Retina (tissue), 1 donor: Measurements from ENCODE around the gene CALCR.
"Not testable (repeated sequence)": the region's sequence is repeated elsewhere in the genome, so short reads cannot be mapped to it uniquely, and the experiment has no call there.

ENCODE experiments used
- DNase-seq: peaks from one replicate; pipeline ENCODE4 v3.0.0-alpha.2; 2016

CALCR gene

GRCh38 chr7:93574646-93575554 is at the start of gene CALCR:
TSS of gene CALCR (minus strand) at chr7:93574724. CDS start at chr7:93486981, 87,743 bp downstream.
- DNase-seq = peak; percentile 61

DNA sequence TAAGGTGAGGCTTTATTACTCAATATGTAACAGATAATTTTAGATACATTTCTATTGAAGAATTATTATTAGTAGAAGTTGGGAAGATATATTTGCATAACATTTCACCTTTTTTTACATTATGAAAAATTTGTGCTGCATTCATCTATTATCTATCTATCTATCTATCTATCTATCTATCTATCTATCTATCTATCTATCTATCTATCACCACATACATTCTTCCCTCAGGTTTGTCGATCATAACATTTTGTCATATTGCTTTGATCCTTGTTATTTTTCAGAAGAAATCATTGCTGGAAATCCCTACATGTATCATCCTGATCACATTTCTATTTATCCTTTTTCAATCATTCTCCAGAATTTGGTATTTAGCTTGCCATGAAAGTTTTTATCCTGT is 49.3 kb upstream of the CALCR start:
- DNase-seq = no peak

- DNase-seq = peak; percentile 9
These were observed 47.8 kb upstream of the CALCR start for GRCh38 chr7:93622036-93623033.

GRCh38 chr7:93620864-93621263 is 46.3 kb upstream of the CALCR start:
- DNase-seq = no peak

- DNase-seq = no peak
These were observed 45.5 kb upstream of the CALCR start for GRCh38 chr7:93620057-93620456.

- DNase-seq = no peak
These were observed 26.8 kb upstream of the CALCR start for GRCh38 chr7:93601363-93601762.

- DNase-seq = no peak
These were observed 19.7 kb upstream of the CALCR start for GRCh38 chr7:93594250-93594649.

GRCh38 chr7:93592588-93593266 is 18.2 kb upstream of the CALCR start:
- DNase-seq = no peak

- not testable (repeated sequence) for DNase-seq
These were observed 16.9 kb upstream of the CALCR start for GRCh38 chr7:93591224-93592050.

DNA sequence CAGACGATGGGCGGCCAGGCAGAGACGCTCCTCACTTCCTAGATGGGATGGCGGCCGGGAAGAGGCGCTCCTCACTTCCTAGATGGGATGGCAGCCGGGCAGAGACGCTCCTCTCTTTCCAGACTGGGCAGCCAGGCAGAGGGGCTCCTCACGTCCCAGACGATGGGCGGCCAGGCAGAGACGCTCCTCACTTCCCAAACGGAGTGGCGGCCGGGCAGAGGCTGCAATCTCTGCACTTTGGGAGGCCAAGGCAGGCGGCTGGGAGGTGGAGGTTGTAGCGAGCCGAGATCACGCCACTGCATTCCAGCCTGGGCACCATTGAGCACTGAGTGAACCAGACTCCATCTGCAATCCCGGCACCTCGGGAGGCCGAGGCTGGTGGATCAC is 11.9 kb upstream of the CALCR start:
- not testable (repeated sequence) for DNase-seq

DNA sequence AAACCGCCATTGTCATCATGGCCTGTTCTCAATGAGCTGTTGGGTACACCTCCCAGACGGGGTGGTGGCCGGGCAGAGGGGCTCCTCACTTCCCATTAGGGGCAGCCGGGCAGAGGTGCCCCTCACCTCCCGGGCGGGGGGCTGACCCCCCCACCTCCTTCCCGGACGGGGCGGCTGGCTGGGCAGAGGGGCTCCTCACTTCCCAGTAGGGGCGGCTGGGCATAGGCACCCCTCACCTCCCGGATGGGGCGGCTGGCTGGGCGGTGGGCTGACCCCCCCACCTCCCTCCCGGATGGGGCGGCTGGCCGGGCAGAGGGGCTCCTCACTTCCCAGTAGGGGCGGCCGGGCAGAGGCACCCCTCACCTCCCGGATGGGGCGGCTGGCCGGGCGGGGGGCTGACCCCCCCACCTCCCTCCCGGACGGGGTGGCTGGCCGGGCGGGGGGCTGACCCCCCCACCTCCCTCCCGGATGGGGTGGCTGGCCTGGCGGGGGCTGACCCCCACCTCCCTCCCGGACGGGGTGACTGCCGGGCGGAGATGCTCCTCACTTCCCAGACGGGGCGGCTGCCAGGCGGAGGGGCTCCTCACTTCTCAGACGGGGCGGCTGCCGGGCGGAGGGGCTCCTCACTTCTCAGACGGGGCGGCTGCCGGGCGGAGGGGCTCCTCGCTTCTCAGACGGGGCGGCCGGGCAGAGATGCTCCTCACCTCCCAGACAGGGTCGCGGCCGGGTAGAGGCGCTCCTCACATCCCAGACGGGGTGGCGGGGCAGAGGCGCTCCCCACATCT is 11.4 kb upstream of the CALCR start:
- DNase-seq = not testable (repeated sequence)

DNA sequence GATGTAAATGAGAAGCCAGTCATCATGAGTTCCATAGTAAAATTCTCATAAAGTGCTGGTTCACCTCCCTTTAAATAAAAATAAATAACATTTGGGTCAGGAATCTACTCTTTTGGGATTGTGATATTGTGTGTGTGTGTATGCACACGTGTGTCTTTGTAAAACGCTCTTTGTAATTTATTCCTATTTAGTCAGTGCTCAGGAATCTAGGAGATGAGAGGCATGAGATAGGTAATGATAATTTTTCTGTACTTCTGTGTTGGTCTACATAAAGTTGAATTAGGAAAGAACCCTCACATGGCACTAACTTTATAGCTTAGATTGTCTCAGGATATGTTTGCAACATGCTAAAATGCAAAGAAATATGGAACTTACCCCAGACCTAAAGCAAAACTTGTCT is 4.9 kb upstream of the CALCR start:
- no peak for DNase-seq

- no peak for DNase-seq
These were observed 4.2 kb upstream of the CALCR start for GRCh38 chr7:93578762-93579161.

GRCh38 chr7:93575555-93576399 is 1.3 kb upstream of the CALCR start:
- no peak for DNase-seq

DNA sequence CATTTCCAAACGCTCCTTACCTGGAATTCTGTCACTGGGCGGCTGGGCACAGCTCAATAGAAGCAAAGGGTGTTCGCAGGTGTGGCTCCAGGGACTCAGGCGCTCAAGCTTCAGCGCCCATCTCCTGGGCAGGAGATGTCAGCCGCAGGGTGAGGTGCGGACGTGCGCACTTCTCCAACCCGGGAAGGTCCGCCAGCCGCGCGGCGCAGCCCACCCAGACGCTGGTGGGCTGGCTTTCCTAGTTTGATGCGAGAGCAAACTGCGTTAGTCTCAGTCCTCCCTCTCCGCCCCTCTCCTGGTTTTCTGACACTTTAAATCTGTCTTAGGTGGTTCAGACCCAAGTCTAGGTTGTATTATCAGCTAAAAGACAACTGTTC is 267 bp downstream of the CALCR start:
- peak; percentile 69 for DNase-seq

- no peak for DNase-seq
These were observed 5.3 kb downstream of the CALCR start for GRCh38 chr7:93569189-93569588.

GRCh38 chr7:93566876-93567275 is 7.6 kb downstream of the CALCR start:
- no peak for DNase-seq

DNA sequence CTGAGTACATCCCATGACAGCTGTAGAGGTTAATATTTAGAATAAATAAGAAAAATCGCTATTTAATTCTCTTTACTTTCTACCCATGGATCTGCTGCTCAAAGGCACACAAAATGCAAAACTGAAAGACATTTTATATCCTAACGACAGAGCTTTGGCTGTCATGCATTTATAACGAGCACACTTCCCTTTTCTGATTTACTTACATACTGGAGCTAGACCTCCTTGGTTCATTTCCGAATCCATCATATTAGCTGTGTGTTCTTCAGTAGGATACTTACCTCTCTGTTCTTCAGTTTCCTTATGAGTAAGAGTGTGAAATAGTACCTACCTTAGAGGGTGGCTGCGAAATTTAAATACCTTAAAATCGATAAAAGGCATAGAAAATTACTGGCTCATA is 10.9 kb downstream of the CALCR start:
- DNase-seq = no peak

- no peak for DNase-seq
These were observed 11.6 kb downstream of the CALCR start for GRCh38 chr7:93562936-93563335.

DNA sequence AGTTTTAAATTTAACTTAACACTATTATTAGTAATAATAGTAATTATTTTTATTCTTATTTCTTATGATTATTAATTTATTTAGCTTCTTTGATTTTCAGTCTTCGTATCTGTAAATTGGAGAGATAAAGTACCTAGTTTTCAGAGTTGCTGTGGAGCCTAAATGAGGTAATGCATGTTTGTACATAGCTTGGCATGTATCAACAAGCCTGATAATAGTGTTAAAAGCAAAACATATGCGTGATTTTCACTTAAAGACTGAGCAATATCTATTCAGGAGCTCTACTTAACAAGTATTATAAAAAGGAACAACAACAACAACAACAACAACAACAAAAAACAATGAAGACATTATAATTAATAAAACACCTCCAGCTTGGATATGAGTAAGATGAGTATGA is 12.4 kb downstream of the CALCR start:
- no peak for DNase-seq
